Esophagus (tissue), 2 donors: ENCODE measurements around the gene BRD9. TPM values are rescaled to one million over a fixed set of nuclear protein-coding genes. Genes with fewer than 3 reads are reported as not detected.

Experiments used
- H3K27ac ChIP-seq, 2 donors: one replicate each; pipeline ENCODE4 v1.5.1; 2013; ENCODE audit warnings: low read depth in 2 of 2, mild to moderate bottlenecking in 2 of 2, inconsistent platforms in 1 of 2, low read length in 1 of 2, moderate library complexity in 1 of 2
- H3K27me3 ChIP-seq, 2 donors: one replicate each; pipeline ENCODE4 v1.6.1; 2013; ENCODE audit warnings: low read length in 2 of 2, control low read depth in 1 of 2, mild to moderate bottlenecking in 1 of 2; ENCODE audit not compliant: insufficient read depth in 2 of 2, control insufficient read depth in 1 of 2
- H3K36me3 ChIP-seq, 2 donors: one replicate each; pipeline ENCODE4 v1.6.1; 2013; ENCODE audit warnings: low read length in 1 of 2; ENCODE audit not compliant: control insufficient read depth in 2 of 2, insufficient read depth in 2 of 2
- H3K4me1 ChIP-seq, 2 donors: one replicate each; pipeline ENCODE4 v1.6.1; 2013; ENCODE audit warnings: low read length in 1 of 2; ENCODE audit not compliant: control insufficient read depth in 2 of 2, insufficient read depth in 2 of 2
- H3K4me3 ChIP-seq, 2 donors: one replicate each; pipeline ENCODE4 v1.5.1; 2013; ENCODE audit warnings: low read length in 2 of 2, mild to moderate bottlenecking in 2 of 2, low read depth in 1 of 2, moderate library complexity in 1 of 2
- H3K9me3 ChIP-seq, 2 donors: one replicate each; pipeline ENCODE4 v1.6.1; 2013; ENCODE audit warnings: mild to moderate bottlenecking in 2 of 2, low read depth in 1 of 2, low read length in 1 of 2, moderate library complexity in 1 of 2; ENCODE audit not compliant: control insufficient read depth in 2 of 2, insufficient read depth in 1 of 2
- WGBS, 2 donors: extraction: QIAGEN DNeasy Blood & Tissue Kit; methylation state at CpG; one replicate each; pipeline ENCODE4 v1.1.7; 2013; 5-methylcytosine and 5-hydroxymethylcytosine counted together
- polyA plus RNA-seq, 2 donors: library from polyadenylated mRNA; stranded (reverse); fragments of 200-250 nt; gene quantifications; one replicate each; pipeline ENCODE4 v1.2.3, GENCODE V29; 2013
- donor health status: healthy with polysubstance abuse.
- donor health status: Bipolar disorder and iron deficiency.

Gene BRD9
- polyA plus RNA-seq, 2 donors, result 18.4 to 20.6 TPM

DNA sequence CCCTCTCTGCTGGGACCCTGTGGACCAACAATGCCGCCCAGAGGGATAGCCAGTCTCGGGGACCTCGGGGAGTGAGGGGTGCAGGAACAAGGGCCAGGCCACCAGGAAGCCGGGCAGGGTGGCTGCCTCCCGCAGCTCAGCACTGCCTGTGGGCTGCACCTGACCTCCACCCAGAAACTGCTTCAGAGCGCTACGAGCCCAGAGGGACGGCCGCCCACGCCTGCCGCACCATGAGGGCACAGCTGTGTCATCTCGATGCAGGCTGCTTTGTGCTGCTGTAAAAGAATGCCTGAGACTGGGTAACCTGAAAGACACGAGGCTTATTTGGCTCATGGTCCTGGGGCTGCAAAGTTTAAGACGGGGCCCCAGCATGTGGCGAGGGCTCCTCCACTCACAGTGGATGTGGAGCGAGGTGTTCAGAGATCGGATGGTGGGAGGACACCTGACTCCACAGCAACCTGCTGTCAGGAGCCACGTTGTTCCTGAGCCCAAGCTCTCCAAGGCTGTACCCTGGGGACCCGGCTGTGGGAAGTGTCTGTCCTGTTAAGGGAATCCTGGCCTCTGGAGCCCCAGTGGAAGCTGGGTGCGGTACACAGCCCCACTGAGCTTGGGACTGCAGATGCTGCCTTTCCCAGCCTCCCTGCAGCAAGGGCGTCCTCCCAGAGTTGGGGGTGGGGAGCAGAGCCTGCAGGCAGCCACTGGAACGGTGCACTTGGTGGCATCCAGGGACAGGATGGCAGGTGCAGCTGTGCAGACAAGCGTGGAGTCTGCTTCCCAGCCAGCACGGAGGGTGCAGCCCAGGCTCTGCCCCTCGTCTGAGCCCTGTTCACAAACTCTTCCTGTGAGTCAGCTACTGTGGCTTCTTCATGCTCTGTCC, 30.0 kb downstream of the BRD9 start:
- Histone ChIP-seq H3K9me3 (no peaks in the 10 kb centered on the region), H3K4me3 (no peak overlapping the region), H3K36me3 (peaks cover 12 to 49% of the 10 kb centered on the region in 2 donors), H3K27ac (no peak overlapping the region), H3K27me3 (no peaks in the 10 kb centered on the region), H3K4me1 (peaks cover 0 to 4% of the 10 kb centered on the region in 2 donors)
- 83 to 84% methylated on average over 25 of the region's 25 CpGs for WGBS, 2 donors

DNA sequence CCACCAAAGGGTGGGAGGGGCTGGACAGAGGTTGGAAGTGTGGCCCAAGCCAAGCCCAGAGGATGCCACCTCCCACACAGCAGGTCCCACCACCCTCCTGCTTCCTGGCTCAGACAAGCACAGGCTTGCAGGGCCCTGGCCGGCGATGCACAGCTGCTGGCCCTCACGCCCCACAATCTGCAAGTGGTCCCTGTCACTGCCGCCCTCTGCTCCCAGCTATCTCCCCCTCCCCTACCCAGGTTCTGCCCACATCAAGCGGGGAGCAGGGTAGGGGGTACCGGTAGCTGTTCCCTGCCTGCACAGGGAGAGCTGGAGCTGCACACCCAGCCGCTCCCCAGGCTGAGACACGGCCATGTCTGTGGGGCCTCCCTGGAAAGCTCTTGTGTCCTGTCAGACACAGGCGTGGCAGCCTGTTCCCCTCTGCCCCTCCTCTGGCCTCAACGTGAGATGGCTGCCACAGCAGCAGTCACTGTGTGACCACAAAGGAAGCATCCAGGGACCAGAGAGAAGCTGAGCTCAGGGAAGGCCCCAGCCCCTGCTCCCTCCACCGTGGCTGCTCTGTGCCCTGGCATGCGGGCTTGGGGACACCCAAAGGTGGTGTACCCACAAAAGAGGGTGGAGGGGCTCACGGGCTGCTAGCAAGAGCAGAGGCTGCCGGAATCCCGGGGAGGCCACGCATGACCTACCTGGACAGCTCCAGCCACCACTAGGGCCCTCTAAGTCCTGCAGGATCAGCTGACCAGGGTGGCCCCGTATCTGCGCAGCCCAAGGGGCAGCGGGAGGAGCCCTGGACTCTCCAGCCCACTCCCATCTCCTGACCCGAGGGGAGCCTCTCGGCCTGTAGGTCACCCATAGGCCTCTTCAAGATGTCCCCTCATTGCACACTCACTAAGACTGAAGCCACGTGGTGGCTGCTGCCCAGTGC, 30.9 kb downstream of the BRD9 start:
- Histone ChIP-seq H3K36me3 (peaks cover 12 to 42% of the 10 kb centered on the region in 2 donors), H3K4me1 (peaks cover 0 to 4% of the 10 kb centered on the region in 2 donors), H3K27ac (no peak overlapping the region), H3K27me3 (no peaks in the 10 kb centered on the region), H3K4me3 (no peak overlapping the region), H3K9me3 (no peaks in the 10 kb centered on the region)
- 71 to 82% methylated on average over 22 of the region's 22 CpGs for WGBS, 2 donors

DNA sequence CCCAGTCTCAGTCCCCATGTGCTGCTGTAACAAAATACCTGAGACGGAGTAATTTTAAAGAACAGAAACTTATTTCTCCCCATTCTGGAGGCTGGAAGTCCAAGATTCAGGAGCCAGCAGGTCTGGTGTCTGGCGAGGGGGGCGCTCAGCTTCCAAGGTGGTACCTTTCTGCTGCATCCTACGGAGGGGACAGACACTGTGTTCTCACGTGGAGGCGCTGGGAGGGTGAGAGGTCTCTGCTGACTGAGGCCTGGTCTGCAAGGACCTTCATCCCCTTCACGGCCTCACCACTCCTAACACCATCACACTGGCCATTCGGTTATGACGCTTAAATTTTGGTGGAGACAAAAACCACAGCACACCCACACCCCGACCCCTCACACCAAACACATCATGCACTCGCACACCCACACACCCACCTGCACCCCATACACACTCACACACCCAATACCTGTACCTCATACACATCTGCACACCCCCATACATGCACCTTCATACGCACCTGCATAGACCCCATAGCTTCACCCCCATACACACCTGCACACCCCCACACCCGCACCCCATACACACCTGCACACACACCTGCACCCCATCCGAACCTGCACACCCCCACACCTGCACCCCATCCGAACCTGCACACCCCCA, 32.0 kb downstream of the BRD9 start:
- 91% methylated on average over 15 of the region's 15 CpGs for WGBS, 2 donors
- Histone ChIP-seq H3K36me3 (peaks cover 10 to 40% of the 10 kb centered on the region in 2 donors), H3K4me1 (peaks cover 0 to 4% of the 10 kb centered on the region in 2 donors), H3K9me3 (no peaks in the 10 kb centered on the region), H3K27me3 (no peaks in the 10 kb centered on the region), H3K27ac (no peak overlapping the region), H3K4me3 (no peak overlapping the region)

DNA sequence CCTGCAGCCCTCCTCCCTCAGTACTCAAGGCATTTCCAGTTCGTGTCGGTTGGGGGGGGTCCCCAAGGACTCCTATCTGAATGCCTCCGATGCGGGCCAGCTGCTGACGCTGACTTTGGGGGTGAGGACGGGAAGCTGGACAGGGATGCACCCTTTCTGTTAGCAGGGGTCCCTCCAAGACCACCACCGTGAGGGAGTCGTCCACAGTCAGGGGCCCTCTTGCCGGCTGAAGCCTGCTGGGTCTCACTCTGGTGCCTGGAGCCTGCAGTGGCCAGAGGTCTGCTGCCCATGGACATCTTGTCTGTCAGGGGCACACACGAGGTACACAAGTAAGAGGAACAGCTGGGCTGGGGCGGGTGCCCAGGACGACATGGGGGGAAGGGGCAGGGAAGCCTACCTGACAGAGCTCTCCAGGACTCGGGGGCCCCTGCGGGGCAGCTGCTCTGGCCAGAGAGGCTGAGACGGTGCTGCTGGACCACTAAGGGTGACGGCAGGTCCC, 32.8 kb downstream of the BRD9 start:
- Histone ChIP-seq H3K9me3 (no peaks in the 10 kb centered on the region), H3K4me1 (peaks cover 0 to 4% of the 10 kb centered on the region in 2 donors), H3K36me3 (peaks cover 10 to 32% of the 10 kb centered on the region in 2 donors), H3K27me3 (no peaks in the 10 kb centered on the region), H3K27ac (no peak overlapping the region), H3K4me3 (no peak overlapping the region)
- WGBS, 2 donors, result 83 to 85% methylated on average over 16 of the region's 16 CpGs

DNA sequence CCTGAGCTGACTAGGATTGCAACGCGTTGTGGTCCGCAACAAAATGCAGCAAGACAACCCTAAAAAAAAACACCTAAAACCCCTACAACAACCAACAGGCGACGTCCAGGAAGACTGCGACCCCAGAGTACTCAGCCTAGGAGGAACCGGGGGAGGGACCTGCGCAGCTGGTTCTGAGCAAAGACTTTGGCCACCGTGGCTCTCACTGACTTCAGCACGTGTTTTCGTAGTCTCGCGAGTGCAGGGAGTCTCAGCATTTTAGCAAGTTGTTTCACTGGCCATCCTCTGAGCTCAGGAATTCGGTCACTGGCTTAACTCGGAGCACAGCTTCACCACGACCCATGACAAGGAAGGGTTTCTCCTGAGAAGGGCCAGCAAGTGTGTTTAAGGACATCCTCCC, 33.2 kb downstream of the BRD9 start:
- no peak overlapping the region for H3K4me3 ChIP-seq
- H3K9me3 ChIP-seq, result no peaks in the 10 kb centered on the region
- no peaks in the 10 kb centered on the region for H3K27me3 ChIP-seq
- 82 to 87% methylated on average over 16 of the region's 16 CpGs for WGBS, 2 donors
- peaks cover 10 to 27% of the 10 kb centered on the region in 2 donors for H3K36me3 ChIP-seq
- H3K27ac ChIP-seq, result no peak overlapping the region
- peaks cover 0 to 4% of the 10 kb centered on the region in 2 donors for H3K4me1 ChIP-seq

DNA sequence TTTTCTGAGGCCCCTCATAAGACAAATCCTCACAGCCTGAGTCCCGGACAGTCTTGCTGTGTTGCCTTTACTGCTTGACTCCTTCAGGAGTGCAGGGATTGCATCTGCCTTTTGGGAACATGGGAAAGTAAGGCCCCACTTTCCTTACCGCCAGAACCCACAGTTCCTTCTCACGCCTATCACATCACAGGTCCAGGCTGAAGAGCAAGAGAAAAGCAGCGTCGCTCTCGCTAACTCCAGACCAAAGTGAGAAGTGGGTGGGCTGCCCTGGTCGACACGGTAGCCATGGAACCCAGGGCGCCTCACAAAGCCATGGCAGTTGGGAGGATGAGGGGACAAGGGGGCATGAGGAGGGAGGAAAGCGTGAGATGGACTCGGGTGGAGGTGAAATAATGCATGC, 33.9 kb downstream of the BRD9 start:
- WGBS, 2 donors, result 88% methylated on average over 11 of the region's 11 CpGs
- H3K4me3 ChIP-seq, result no peak overlapping the region
- peaks cover 0 to 4% of the 10 kb centered on the region in 2 donors for H3K4me1 ChIP-seq
- no peaks in the 10 kb centered on the region for H3K9me3 ChIP-seq
- peaks cover 7 to 22% of the 10 kb centered on the region in 2 donors for H3K36me3 ChIP-seq
- H3K27me3 ChIP-seq, result no peaks in the 10 kb centered on the region
- no peak overlapping the region for H3K27ac ChIP-seq

DNA sequence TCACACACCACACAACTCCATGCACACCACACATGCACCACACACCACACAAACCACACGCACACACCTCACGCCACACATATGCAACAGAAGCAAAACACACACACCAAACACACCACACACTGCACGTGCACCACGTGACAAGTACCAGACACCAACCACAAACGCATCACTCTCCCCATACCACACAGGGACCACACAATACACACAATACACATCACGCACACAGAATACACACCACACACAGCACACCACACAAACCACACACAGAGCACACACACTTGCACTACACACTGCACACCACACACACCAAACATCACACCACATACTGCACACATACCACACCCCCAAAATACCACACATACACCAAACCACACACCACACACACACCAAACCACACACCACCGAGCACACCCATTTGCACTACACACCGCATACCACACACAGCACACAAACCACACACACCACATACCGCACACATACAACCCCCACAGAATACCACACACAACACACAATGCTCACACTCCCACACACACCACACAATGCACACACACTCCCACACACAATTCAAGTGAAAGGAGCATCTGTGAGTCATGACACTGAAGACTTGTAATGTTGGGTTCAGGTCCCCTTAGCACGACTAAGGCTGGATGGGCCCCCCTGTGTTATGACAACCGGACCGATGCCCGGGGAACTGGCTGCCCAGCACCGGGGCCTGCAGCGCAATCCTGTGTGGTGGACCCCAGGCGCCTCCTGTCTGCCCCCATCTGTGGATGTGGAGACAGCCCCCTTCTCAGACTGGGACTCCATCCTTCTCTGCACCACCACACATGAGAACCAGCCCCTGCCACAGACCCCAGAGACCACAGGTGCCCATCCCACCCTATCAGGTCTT, 35.8 kb downstream of the BRD9 start:
- Histone ChIP-seq H3K27me3 (no peaks in the 10 kb centered on the region), H3K9me3 (no peaks in the 10 kb centered on the region), H3K4me1 (peaks cover 0 to 4% of the 10 kb centered on the region in 2 donors), H3K27ac (no peak overlapping the region), H3K4me3 (no peak overlapping the region), H3K36me3 (peaks cover 0 to 6% of the 10 kb centered on the region in 2 donors)
- 85 to 89% methylated on average over 16 of the region's 16 CpGs for WGBS, 2 donors

DNA sequence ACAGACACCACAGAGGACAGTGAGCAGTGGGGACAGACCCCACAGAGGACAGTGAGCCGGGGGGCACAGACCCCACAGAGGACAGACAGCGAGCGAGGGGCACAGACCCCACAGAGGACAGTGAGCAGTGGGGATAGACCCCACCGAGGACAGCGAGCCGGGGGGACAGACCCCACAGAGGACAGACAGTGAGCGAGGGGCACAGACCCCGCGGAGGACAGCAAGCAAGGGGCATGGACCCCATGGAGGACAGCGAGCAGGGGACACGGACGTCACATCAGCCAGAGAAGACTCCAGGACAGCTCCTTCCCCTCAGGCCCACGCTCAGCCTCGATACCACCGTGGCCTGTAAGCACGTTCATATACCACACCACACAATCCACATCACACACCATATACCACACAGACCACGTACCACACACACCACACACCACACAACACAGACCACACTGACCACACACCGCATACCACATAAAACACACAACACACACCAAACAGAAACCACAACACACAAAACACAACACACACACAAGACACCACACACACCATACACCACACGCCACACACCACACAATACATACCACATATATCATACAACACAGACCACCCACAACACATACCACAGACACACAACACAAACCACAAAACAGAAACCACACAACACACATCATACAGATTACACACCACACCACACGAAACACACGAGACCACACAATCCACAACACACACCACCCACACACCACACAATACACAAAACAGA, 36.6 kb downstream of the BRD9 start:
- Histone ChIP-seq H3K27me3 (no peaks in the 10 kb centered on the region), H3K4me3 (no peak overlapping the region), H3K4me1 (no peaks in the 10 kb centered on the region), H3K9me3 (no peaks in the 10 kb centered on the region), H3K27ac (no peak overlapping the region), H3K36me3 (peaks cover 0 to 6% of the 10 kb centered on the region in 2 donors)
- 66 to 67% methylated on average over 21 of the region's 21 CpGs for WGBS, 2 donors
